Thoracic aorta (tissue), 2 donors: ENCODE measurements around the gene NRP2. TPM values are rescaled to one million over a fixed set of nuclear protein-coding genes. Genes with fewer than 3 reads are reported as not detected.

Source experiments
- ATAC-seq: fragments of 150-250 bp; one replicate; pipeline ENCODE4 v1.8.0; 2017; ENCODE audit warnings: low read depth; ENCODE audit not compliant: insufficient number of reproducible peaks, low FRiP score
- DNase-seq: peaks from one replicate; pipeline ENCODE4 v3.0.0-alpha.2; 2020; ENCODE audit warnings: low spot score
- H3K27ac ChIP-seq, 2 donors: fragments of 200-600 bp; sonication (generic); 1 replicate in 1 of 2; 2 replicates in 1 of 2; pipeline ENCODE4 v1.5.1; 2016; ENCODE audit warnings: mild to moderate bottlenecking in 2 of 2, moderate library complexity in 2 of 2
- H3K27me3 ChIP-seq: fragments of 200-600 bp; sonication (generic); replicated peaks from 2 replicates; pipeline ENCODE4 v1.6.0; 2016; ENCODE audit warnings: mild to moderate bottlenecking; ENCODE audit not compliant: insufficient read depth
- H3K36me3 ChIP-seq: fragments of 200-600 bp; sonication (generic); one replicate; pipeline ENCODE4 v1.5.1; 2016
- H3K4me1 ChIP-seq, 2 donors: fragments of 200-600 bp; sonication (generic); 1 replicate in 1 of 2; 2 replicates in 1 of 2; pipeline versions ENCODE4 v1.5.1 to v1.6.0; 2016; ENCODE audit warnings: low read depth in 2 of 2, mild to moderate bottlenecking in 1 of 2; ENCODE audit not compliant: control insufficient read depth in 1 of 2
- H3K4me3 ChIP-seq: fragments of 200-600 bp; sonication (generic); 2 replicates; pipeline ENCODE4 v1.5.1; 2016; ENCODE audit warnings: mild to moderate bottlenecking
- H3K9me3 ChIP-seq: fragments of 200-600 bp; sonication (generic); 2 replicates; pipeline ENCODE4 v1.5.1; 2016
- CTCF ChIP-seq: fragments of 200-600 bp; sonication (generic); IDR thresholded peaks from one replicate; pipeline ENCODE4 v1.5.1; 2019; ENCODE audit warnings: antibody characterized with exemption
- total RNA-seq, 2 donors: library from RNA; depleted of rRNA; stranded (reverse); fragments of >200 nt; gene quantifications; one replicate each; pipeline versions ENCODE4 v1.1.0 to v1.2.3, GENCODE V29; 2016

Gene NRP2
- total RNA-seq, 2 donors from 2014 or later, result 73.5 to 75.1 TPM

- Histone ChIP-seq H3K27ac (no peak overlapping the region), H3K36me3 (peaks cover 3% of the 10 kb centered on the region), H3K9me3 (no peaks in the 10 kb centered on the region), H3K4me3 (no peak overlapping the region), H3K27me3 (no peaks in the 10 kb centered on the region), H3K4me1 (peaks cover 0 to 4% of the 10 kb centered on the region in 2 donors)
- no peak for TF ChIP-seq CTCF
- ATAC-seq, result no peak
- no peak for DNase-seq
Measured at GRCh38 chr2:205744074-205744591, 61.8 kb downstream of the NRP2 start.

GRCh38 chr2:205745661-205746419, 63.5 kb downstream of the NRP2 start:
- DNase-seq (no peak), ATAC-seq (no peak)
- H3K4me1 ChIP-seq, result peaks cover 0 to 4% of the 10 kb centered on the region in 2 donors
- H3K36me3 ChIP-seq, result no peaks in the 10 kb centered on the region
- H3K27ac ChIP-seq, result no peak overlapping the region
- no peak overlapping the region for H3K4me3 ChIP-seq
- no peaks in the 10 kb centered on the region for H3K9me3 ChIP-seq
- no peaks in the 10 kb centered on the region for H3K27me3 ChIP-seq
- TF ChIP-seq CTCF, result no peak

- no peak for TF ChIP-seq CTCF
- Histone ChIP-seq H3K27me3 (no peaks in the 10 kb centered on the region), H3K4me1 (peaks cover 0 to 4% of the 10 kb centered on the region in 2 donors), H3K27ac (no peak overlapping the region), H3K9me3 (no peaks in the 10 kb centered on the region), H3K36me3 (no peaks in the 10 kb centered on the region), H3K4me3 (no peak overlapping the region)
- no peak for ATAC-seq
- DNase-seq, result no peak
Measured at GRCh38 chr2:205746420-205746785, 64.1 kb downstream of the NRP2 start.

GRCh38 chr2:205747829-205748386, 65.6 kb downstream of the NRP2 start:
- H3K27me3 ChIP-seq, result no peaks in the 10 kb centered on the region
- no peaks in the 10 kb centered on the region for H3K36me3 ChIP-seq
- DNase-seq (no peak), ATAC-seq (no peak)
- no peak overlapping the region for H3K27ac ChIP-seq
- H3K9me3 ChIP-seq, result no peaks in the 10 kb centered on the region
- no peak for TF ChIP-seq CTCF
- peaks cover 3 to 8% of the 10 kb centered on the region in 2 donors for H3K4me1 ChIP-seq
- no peak overlapping the region for H3K4me3 ChIP-seq

- no peak overlapping the region for H3K4me3 ChIP-seq
- H3K27me3 ChIP-seq, result no peaks in the 10 kb centered on the region
- ATAC-seq, result no peak
- H3K36me3 ChIP-seq, result no peaks in the 10 kb centered on the region
- no peak overlapping the region for H3K27ac ChIP-seq
- no peaks in the 10 kb centered on the region for H3K9me3 ChIP-seq
- peaks cover 3 to 8% of the 10 kb centered on the region in 2 donors for H3K4me1 ChIP-seq
- no peak for TF ChIP-seq CTCF
- no peak for DNase-seq
Measured at GRCh38 chr2:205748639-205749038, 66.3 kb downstream of the NRP2 start.
